GM19395 (cell line): ENCODE measurements around the gene NBPF9.
A peak's percentile ranks its signal among the peaks of the same experiment; 100 is the strongest.
"Not testable (repeated sequence)": the region's sequence is repeated elsewhere in the genome, so short reads cannot be mapped to it uniquely, and the experiment has no call there.

Experiments used
- ATAC-seq: cut with Tn5 transposase; IDR thresholded peaks from one replicate; pipeline ENCODE4 v1.9.1; 2021; ENCODE audit warnings: mild to moderate bottlenecking, moderate library complexity; ENCODE audit not compliant: unreplicated experiment

The NBPF9 gene, protein sequence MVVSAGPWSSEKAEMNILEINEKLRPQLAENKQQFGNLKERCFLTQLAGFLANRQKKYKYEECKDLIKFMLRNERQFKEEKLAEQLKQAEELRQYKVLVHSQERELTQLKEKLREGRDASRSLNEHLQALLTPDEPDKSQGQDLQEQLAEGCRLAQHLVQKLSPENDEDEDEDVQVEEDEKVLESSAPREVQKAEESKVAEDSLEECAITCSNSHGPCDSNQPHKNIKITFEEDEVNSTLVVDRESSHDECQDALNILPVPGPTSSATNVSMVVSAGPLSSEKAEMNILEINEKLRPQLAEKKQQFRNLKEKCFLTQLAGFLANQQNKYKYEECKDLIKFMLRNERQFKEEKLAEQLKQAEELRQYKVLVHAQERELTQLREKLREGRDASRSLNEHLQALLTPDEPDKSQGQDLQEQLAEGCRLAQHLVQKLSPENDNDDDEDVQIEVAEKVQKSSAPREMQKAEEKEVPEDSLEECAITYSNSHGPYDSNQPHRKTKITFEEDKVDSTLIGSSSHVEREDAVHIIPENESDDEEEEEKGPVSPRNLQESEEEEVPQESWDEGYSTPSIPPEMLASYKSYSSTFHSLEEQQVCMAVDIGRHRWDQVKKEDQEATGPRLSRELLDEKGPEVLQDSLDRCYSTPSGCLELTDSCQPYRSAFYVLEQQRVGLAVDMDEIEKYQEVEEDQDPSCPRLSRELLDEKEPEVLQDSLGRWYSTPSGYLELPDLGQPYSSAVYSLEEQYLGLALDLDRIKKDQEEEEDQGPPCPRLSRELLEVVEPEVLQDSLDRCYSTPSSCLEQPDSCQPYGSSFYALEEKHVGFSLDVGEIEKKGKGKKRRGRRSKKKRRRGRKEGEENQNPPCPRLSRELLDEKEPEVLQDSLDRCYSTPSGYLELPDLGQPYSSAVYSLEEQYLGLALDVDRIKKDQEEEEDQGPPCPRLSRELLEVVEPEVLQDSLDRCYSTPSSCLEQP (N-terminal part only)

DNA sequence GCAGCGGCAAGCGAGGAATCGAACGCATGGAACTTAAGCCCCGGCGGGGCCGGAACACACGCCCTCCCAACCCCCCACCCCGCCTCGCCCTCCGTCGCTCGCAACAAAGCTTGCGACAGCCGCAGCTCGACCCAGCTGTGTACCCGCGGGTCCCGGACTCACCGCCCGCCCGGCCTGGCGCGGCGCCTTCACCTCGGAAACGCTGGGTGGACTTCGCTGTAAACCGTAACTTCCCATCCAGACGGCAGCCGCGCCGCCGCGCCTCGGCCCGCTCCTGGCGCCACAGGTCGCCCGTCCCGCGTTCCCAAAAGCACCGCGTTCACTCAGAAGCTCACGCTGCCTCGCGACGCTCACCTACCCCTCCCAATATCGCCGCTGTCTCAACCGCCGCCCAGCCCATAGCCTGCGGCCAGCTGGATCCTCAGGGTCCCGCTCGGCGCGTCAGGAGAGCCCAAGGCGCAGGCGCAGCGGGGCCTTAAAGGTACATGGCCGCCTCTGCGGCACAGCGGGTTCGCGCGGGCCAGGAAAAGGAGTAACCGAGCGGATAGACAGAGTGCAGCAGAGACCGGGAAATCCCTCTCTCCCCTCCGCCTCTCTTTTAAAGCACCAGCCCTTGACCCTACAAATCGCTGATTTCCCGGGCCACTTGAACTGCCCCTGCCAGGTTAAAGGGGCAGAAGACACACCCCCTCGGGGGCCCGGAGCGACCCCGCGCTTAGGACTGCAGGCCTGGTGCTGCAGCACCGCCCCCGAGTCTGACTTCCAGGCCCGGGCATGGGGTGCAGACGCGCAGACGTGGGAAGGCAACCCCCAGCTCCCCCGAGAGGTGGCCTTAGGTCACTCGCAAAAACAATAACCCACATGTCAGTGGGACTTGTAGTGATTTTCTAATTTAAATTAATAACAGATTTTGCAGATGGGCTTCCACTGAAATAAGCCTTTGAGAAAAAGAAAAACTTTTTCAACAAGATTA, at the start of gene NBPF9:
TSS of gene NBPF9 (minus strand) at position 443 of the 973 bp plus-strand sequence. CDS start 21,412 bp downstream, outside the sequence.
- ATAC-seq = peak; percentile 83

DNA sequence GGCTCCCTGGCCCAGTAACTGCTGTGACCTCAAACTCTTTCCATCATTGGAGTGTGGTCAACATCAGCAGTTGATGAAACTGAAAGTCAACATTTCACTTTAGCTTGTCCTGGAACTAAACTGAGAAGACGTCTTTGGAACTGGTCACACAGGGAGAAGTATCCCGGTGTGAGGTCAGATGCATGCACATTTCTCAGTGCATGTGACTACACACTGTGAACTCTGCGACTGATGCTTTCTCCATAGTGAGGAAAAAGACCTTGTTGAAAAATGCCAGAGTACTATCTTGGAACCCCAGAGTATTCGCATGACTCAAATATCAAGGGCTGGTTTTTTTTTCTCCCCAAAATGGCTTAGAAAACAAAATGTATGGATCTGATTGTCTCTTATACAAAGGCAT, 46.6 kb upstream of the NBPF9 start:
- ATAC-seq = not testable (repeated sequence)

DNA sequence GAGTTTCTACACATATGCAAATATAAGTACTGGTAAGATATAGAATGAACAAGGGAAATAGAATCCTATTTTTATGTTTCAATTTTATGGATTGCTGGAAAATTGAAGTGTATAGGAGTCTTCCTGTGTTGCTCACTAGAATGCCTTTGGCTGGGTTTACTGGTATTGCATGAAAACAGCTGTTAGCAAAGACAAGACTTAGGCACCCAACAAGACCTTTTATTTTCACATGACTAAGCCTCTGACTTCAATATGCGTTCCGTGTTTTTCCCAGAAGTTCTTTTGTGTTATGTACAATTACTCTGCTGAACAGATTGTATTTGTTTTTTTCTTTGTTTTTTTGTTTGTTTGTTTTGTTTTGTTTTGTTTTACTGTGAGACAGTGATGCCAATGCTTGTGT, 34.2 kb upstream of the NBPF9 start:
- ATAC-seq = not testable (repeated sequence)

DNA sequence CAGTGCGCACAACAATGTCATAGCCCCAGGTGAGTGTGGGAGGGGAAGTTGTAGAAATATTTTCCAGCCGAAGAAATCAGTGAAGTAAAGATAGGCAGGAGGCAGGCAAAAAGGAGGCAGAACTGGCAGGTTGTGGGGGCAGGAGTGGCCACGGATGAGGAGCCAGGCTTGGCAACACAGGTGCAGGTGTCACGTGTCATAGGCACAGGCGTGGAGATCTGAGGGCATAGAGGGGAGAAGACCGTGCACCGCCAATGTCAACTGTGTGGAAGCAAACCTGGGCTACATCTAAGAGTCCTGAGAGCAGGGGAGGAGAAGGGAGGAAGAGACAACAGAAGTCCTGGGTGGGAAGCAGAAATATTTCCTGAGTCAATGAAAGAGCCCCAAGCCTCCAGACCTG, 27.6 kb upstream of the NBPF9 start:
- ATAC-seq = not testable (repeated sequence)

DNA sequence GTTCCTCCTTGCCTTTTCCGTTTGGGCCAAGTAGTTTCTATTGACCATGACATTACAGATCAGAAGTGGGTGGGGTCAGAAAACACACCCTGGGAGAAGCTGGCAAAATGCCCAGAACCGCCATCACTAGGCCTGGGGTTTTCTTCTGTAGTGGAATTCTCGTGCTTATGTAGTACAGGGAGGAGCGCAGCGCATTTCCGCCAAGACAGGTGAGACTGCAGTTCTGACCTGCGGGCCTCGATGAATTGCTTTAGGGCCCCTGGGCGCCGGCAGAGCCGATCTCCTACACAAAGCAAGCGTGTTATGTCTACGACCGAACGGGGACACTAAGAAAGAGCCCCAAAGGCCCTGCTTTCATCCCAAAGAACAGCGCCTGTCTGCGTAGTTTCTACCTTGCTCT, 25.9 kb upstream of the NBPF9 start:
- ATAC-seq = not testable (repeated sequence)

DNA sequence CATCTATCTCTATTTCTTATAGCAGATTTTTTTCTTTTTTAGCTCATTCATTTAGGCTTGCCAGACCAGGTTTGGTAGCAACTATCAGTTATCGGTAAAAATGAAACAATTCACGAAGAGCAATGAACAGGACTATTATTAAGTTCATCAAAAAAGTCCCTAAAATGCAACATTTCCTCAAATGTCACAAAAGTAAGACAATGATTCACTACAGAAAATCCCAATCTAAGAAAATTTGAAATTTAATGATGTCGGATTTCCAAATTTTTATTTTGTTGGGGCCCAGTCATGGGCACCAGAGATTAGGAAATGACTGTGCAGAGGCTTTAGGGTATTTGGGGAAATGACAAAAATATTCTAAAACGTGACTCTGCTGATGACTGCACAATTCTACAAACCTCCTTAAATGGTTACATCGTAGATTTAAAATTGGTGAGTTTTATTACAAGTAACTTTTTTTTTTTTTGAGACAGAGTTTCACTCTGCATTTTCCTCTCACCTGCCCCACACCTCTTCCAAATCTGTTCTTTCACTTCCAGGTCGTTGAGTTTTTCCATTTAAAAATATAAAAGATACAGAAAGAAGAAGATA, 23.3 kb upstream of the NBPF9 start:
- ATAC-seq = not testable (repeated sequence)

DNA sequence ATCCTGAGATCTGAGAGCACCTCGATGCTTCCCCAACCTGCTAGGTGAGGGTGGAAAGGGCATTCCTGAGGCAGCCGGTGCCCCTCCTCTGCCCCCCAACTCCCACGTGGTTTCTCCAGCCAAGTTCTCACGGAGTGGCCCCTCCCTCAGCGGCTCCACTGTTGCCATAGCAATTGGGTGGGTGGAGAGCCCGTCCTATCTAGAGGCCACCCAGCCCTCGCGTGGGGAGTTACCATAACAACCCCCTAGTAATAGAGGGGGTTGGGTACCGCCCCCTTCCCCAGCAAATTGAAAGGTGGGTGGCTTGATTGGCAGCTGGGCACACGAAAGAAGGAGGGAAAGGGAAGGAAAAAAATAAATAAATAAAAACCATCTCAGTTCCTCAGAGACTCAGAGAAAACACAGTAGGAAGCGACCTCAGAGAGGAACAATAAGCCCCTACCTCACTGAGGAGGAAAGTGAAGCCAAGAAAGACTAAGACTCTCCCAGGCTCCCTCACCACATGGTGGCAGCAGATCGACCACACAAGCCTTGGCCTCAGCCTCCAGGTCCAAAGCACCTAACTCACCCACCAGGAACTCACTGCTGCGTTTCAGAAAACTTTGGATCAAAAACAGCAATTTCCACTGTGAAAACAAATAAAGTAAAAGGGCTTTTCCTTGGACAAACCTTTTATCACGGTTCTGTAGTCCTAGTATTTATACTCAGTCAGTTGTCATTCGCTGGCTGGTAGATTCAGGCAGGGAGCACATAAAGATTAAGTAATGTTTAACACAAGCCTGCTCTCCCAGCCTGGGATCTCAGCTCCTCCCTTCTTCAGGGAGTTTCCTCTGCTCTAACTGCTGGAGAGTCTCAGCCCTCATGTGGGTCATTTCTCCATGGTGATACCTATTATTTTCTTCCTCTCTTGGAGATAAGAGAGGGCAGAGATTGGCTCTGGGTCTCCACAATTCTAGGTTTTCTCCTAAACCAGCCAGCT, 20.9 kb upstream of the NBPF9 start:
- not testable (repeated sequence) for ATAC-seq

DNA sequence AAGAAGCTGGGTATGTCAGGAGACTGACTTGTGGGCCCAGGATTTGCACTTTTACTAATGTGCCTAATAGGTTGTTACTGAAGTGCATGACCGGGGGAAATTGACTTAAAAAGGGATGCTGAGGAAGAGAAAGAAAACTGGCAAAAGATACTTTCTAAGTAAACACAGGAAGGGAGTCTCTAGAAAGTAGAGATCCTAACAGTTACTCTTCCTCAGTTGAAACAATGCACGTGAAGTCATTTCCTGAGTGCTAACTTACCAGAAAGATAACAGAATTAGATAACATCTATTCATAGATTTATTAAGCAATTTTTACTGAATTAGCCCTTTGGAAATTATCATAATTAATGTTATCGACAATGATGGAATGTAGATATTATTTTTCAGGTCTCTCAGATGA, 9.5 kb upstream of the NBPF9 start:
- not testable (repeated sequence) for ATAC-seq

DNA sequence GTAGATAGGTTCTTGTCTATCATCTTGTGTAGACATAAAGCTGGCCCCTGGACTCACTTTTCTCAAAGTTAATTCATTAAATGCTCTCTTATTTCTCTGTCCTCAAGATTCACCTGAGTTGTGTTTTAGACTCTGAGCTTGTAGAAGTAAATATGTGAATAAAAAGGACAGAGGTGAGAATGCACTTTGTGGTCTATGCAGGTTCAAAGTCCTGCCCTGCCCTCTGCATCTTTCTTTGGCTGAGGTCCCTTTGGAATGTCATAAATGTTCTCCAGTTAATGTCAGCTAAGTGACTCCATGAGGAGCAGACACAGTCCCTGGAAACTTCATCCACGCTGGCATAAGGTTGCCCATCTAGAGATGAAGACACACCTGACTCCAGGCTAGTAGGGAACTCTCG, 7.0 kb upstream of the NBPF9 start:
- ATAC-seq = not testable (repeated sequence)

DNA sequence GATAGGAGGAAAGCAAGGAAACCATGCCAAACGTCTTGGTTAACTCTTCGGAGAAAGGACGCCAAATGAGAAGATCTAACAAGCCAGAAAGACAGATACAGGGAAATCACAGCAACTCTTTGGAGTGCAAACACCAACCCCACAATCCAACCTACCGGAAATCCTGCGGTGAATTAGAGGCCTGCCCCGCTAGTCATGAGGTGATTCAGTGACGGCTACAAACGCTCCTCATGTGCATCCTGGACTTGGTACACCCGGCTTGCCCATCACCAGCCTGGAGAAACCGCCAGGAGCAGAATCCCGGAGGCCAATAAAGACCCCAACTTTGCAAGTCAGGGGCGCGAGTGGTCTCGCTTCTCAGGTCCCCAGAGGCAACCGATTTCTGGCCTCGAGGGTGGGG, 777 bp downstream of the NBPF9 start:
- peak; percentile 52 for ATAC-seq

DNA sequence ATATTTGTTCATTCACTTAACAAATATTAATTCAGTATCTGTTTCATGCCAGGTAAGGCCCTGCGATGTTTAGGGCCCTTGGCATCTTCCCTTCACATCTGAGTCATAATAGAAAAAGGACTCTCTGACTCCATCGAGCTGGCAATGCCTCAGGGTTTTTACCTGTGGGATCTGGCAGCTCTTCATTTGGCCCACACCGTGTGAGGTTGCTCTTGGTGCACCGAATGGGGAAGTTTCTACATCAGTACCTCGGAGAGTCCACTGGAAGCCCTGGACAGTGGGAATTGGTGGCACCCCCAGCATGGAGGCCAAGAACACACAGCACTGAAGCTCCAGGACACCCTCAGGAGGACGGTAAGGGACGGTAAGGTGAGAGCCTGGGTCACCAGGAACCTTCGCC, 5.1 kb downstream of the NBPF9 start:
- not testable (repeated sequence) for ATAC-seq

DNA sequence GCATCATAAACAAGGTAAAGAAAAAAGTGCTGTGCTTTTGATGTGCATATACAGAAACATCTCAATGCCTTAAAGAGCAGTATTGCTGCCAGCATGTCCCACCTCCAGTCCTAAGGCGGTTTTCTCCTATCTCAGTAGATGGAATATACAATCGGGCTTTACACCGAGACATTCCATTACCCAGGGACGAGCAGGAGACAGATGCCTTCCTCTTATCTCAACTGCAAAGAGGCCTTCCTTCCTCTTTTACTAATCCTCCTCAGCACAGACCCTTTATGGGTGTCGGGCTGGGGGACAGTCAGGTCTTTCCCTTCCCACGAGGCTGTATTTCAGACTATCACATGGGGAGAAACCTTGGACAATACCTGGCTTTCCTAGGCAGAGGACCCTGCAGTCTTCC, 10.2 kb downstream of the NBPF9 start:
- ATAC-seq = not testable (repeated sequence)

DNA sequence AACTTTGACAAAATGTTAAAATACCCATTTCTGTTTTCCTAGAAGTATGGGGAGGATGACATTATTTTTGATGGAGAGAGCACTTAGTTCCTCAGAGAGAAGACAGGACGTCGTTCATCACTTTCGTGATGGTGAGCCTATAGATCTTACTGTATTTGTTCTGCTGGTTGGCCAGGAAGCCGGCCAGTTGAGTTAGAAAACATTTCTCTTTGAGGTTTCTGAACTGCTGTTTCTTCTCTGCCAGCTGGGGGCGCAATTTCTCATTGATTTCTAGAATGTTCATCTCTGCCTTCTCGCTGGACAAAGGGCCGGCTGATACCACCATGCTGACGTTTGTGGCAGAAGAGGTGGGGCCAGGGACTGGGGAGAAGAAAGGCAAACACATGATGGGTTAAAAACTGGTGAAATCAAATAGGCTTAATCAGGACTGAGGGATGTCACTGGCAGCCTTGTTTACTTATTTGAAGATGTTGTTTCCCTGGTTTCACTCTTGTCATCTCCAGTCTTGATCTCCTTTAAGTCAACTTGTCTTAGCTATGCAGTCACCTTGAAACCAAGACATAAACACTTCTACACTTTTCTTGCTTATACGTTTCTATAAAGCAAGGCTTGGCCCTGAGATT, 27.7 kb downstream of the NBPF9 start:
- not testable (repeated sequence) for ATAC-seq

DNA sequence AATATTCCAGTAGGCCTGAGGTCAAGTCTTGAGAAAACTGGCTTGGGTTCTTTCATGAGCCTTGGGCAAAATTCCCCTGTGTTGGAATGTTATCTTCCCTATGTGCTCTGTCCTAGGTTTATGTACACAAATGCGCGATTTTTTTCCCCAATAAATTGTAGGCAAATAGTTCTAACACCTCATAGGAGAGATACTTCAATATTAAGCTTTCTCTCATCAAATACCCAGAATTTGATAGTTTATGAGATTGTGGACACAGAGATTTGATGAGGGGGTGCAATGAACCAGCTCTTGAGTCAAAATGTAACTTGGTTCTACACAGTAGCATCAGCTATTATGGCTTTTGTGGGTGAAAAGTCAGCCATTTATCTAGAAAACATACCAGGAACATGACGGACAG, 38.7 kb downstream of the NBPF9 start:
- not testable (repeated sequence) for ATAC-seq

DNA sequence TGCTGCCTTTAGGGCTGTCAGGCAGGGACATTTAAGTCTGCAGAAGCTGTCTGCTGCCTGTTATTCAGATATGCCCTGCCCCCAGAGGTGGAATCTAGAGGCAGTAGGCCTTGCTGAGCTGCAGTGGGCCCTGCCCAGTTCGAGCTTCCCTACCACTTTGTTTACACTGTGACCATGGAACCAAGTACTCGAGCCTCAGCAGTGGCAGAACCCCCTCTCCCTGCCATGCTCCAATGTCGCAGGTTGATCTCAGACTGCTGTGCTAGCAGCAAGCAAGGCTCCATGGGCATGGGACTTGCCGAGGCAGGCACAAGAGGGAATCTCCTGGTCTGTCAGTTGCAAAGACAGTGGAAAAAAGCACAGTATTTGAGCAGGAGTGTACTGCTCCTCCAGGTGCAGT, 60.3 kb downstream of the NBPF9 start:
- ATAC-seq = not testable (repeated sequence)

DNA sequence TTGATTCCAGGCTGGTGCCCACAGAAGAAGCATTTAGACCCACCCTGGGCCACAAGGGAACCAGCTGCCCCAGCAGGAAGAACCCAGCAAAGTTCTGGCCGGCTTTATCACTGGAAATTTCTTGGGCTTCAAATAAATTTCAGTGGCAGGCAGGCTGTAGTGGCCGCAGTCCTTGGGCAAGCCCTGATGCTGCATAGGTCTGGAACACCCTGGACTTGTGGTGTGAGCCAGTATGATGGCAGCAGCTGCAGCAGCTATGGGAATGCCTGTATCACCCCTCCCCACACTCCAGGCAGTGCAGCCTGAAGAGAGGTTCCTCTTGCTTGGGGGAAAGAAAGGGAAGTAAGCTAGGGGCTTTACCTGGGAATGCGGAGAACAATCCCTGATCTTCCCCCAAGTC, 69.4 kb downstream of the NBPF9 start:
- ATAC-seq = not testable (repeated sequence)

DNA sequence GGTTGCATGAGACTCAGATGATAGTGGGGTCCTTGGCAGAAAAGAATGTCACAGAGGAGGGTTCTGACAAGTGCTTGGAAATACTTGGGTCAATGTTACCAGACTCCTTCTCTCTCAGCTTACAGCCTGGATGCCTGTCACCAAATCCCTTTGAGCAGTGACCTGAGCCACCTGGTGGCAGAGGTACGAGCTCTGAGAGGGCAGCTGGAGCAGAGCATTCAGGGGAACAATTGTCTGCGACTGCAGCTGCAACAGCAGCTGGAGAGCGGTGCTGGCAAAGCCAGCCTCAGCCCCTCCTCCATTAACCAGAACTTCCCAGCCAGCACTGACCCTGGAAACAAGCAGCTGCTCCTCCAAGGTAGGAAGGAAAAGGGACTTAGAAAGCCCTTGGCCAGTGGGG, 79.0 kb downstream of the NBPF9 start:
- not testable (repeated sequence) for ATAC-seq

DNA sequence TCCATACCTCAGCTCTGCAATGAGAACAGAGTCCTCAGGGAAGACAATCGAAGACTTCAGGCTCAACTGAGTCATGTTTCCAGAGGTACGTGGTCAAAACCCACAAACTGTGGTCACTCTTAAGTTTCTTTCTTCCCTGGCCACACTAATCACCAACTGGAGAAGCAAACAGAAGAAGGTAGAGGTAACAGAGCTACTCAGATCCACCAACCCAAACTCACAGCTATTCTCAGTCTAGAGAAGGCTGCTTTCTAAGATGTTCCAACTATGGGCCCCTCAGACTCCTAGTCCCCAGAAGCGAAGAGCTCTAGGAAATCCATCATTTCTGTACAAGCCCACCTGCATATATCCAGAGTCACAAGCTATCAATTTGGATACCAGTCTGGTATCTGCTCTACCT, 84.8 kb downstream of the NBPF9 start:
- ATAC-seq = not testable (repeated sequence)
